ENCODE measurements around the gene PLPPR2.

Gene PLPPR2

DNA sequence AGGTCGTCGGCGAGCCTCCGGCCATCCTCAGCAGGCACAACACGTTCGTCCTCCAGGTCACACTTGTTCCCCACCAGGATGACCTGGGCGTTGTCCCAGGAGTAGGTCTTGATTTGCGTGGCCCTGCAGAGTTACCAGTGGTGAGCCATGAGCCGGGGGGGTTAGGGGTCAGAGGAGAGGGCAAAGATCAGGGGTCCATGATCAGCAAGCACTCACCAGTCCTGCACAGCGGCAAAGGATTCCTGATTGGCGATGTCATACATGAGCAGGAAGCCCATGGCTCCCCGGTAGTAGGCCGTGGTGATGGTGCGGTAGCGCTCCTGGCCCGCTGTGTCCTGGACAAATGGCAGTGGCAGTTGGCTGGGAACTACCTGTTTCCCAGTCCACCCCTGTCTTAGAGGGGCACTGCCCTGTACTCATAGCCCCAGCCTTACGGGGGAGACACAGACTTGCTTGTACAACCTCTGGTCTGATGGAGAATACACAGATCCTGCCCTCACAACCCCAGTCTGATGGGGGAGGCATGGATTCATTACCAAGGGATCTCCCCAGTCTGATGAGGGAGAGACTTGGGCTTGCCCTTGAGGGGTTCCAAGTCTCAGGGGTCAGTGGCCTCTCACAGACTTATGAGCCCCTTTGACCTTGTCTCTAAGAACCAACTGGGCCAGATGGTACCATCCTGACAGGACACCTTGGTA is 19.6 kb upstream of the PLPPR2 start:
- no peak overlapping the region for H3K4me3 ChIP-seq (ENCODE audit: low read depth, low read length)
- TF ChIP-seq CTCF (IDR thresholded peaks at IDR 0.05; ENCODE audit: low read depth, low read length): no peak

DNA sequence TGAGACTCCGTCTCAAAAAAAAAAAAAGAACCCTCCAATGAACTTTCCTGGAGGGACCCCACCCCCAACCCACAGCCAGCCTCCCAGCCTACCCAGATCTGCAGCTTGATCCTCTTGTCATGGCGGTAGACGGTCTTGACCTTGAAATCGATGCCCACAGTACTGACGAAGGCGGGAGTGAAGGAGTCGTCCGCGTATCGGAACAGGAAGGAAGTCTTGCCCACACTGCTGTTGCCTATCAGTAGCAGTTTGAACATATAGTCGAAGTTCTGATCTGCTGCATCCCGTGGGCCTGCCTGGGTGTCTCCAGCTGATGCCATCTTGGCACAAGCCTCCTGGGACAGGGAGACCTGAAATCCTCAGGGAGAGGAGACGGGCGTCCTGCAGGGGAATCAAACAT is 18.2 kb upstream of the PLPPR2 start:
- no peak overlapping the region for H3K4me3 ChIP-seq (ENCODE audit: low read depth, low read length)
- TF ChIP-seq CTCF (IDR thresholded peaks at IDR 0.05; ENCODE audit: low read depth, low read length): no peak

- no peak overlapping the region for H3K4me3 ChIP-seq (ENCODE audit: low read depth, low read length)
- no peak for TF ChIP-seq CTCF (IDR thresholded peaks at IDR 0.05; ENCODE audit: low read depth, low read length)
These were observed 17.1 kb upstream of the PLPPR2 start for GRCh38 chr19:11338121-11338520.

- no peak for TF ChIP-seq CTCF (IDR thresholded peaks at IDR 0.05; ENCODE audit: low read depth, low read length)
- peak overlapping the region; percentile 72 for H3K4me3 ChIP-seq (ENCODE audit: low read depth, low read length)
These were observed 16.5 kb upstream of the PLPPR2 start for GRCh38 chr19:11338569-11339253.

GRCh38 chr19:11339254-11340098 is 15.8 kb upstream of the PLPPR2 start, which contains the start of gene RAB3D:
TSS of gene RAB3D (minus strand) at chr19:11339657. CDS start at chr19:11337399, 2,258 bp downstream.
- no peak for TF ChIP-seq CTCF (IDR thresholded peaks at IDR 0.05; ENCODE audit: low read depth, low read length)
- H3K4me3 ChIP-seq (ENCODE audit: low read depth, low read length): peak within 1 kb of the TSS; percentile 72

DNA sequence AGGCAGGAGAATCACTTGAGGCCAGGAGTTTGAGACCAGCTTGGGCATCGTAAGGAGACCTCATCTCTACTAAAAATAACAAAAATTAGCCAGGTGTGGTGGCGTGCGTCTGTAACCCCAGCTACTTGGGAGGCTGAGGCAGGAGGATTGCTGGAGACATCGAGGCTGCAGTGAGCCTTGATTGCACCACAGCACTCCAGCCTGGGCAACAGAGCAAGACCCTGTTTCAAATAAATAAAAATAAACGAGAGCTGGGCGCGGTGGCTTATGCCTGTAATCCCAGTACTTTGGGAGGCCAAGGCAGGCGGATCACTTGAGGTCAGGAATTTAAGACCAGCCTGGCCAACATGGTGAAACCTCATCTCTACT is 15.1 kb upstream of the PLPPR2 start:
- peak overlapping the region; percentile 72; the same call in 1 of the 2 replicates for H3K4me3 ChIP-seq (ENCODE audit: low read depth, low read length)

- TF ChIP-seq CTCF (IDR thresholded peaks at IDR 0.05; ENCODE audit: low read depth, low read length): no peak
- H3K4me3 ChIP-seq (ENCODE audit: low read depth, low read length): no peak overlapping the region
These were observed 12.8 kb upstream of the PLPPR2 start for GRCh38 chr19:11342429-11342828.

Data from WI38 (cell line).